GM12873 (cell line): ENCODE results near the gene MICAL2.

ENCODE experiments used
- CTCF ChIP-seq: IDR thresholded peaks from 2 replicates; pipeline ENCODE4 v1.5.1; 2012; ENCODE audit warnings: low read depth, mild to moderate bottlenecking, moderate library complexity, low read length, control low read depth; ENCODE audit not compliant: insufficient read depth; ENCODE audit errors: missing control alignments

Gene MICAL2

GRCh38 chr11:12196308-12196707, 85.9 kb downstream of the MICAL2 start:
- TF ChIP-seq CTCF = no peak

- no peak for TF ChIP-seq CTCF
These were observed 86.5 kb downstream of the MICAL2 start for GRCh38 chr11:12196872-12197271.

DNA sequence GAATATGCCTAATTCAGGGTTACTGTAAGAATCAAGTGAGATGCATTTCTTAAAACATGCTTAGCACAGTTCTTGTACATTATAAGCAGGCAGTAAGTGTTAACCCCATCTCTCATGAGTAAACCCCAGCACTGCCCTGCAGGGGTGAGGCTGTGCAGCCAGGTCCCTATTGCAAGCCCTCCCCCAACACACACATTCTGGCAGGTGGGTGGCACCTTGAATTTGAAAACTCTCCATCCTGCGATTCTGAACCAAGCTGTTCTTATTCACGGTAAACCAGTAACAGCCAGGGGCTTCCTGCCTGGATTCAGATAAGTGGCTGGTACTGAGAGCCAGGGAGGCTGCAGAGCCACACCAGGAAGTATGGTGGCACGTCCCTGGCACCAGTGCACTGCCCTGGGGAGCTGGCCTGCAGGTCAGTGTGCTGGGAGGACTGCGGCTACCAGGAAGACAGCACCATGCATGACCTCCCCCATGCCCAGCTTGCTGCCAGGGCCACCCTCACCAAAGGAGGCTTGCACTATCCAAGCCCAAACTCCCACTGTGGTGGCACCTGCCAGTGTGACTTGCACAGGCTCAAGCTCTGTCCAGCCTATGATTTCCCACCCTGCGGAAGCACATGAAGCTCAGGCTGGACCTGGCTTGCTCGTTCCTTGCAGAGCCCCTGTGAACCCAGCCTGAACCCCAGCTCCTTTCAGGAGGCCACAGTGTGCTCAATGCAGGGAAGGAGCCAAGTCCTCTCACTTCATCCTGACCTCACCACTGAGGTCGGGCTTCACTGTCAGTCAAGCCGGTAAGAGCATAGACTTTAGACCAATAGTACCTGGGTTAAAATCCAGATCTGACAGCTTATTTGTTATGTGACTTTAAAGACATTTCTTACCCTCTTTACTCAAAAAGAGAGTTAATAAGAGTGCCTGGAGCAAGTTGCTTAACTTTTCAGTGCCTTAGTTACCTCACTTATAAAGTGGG, 88.1 kb downstream of the MICAL2 start:
- TF ChIP-seq CTCF = no peak

DNA sequence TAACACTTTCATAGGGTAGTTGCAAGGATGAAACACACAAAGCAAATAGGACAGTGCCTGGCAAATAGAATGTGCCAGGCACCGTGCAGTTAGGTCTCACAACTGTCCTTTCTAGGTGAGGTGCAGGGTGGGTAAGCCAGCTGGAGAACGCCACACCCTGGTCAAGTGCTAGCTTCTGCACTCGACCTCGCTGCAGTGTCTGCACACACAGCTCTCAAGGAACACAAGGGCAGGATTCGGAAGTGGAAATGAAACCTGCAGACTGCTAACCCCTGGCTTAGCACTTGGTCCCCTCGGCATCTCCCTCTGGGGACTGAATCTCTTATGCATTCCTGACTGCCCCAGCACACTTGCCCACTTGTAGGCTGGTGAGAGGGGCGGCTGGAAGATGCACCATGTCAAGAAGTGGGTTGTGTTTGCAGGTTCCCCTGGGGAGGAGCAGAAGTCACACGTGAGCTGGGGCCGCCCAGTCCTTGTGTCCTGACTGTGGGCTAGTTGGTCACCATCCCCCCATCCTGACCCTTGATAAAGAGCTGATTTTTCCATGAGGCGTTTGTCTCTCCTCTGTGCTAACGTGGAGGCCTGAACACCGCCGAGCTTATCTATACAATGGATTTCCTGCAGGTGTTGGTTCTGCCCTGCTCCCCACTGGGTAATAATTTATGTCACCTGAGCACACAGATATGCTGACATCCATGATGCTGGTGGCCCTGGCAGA, 89.0 kb downstream of the MICAL2 start:
- TF ChIP-seq CTCF = no peak

- no peak for TF ChIP-seq CTCF
These were observed 90.0 kb downstream of the MICAL2 start for GRCh38 chr11:12200279-12200990.

GRCh38 chr11:12200991-12201985, 90.9 kb downstream of the MICAL2 start:
- TF ChIP-seq CTCF = no peak
